H1 (cell line): Measurements from ENCODE around the gene ARMC12.
A peak's percentile ranks its signal among the peaks of the same experiment; 100 is the strongest.

Experiments
- CEBPB ChIP-seq: IDR thresholded peaks from 2 replicates; pipeline ENCODE4 v1.6.1; 2012; ENCODE audit warnings: low read depth, low read length
- CHD1 ChIP-seq: IDR thresholded peaks from 2 replicates; pipeline ENCODE4 v1.6.1; 2012; ENCODE audit warnings: low read depth, low read length, improper control_type of control experiment
- CREB1 ChIP-seq: IDR thresholded peaks from 2 replicates; pipeline ENCODE4 v1.6.1; 2012; ENCODE audit warnings: inconsistent platforms
- CTCF ChIP-seq, 3 experiments: IDR thresholded peaks; 1 replicate in 2 of 3; 2 replicates in 1 of 3; pipeline versions ENCODE4 v1.5.1 to v1.6.1; 2011; ENCODE audit warnings: low read length in 3 of 3, mild to moderate bottlenecking in 3 of 3, inconsistent platforms in 2 of 3, low read depth in 1 of 3, moderate library complexity in 1 of 3; ENCODE audit not compliant: insufficient read depth in 1 of 3; ENCODE audit errors: control extremely low read depth in 1 of 3
- JUN ChIP-seq: IDR thresholded peaks from 2 replicates; pipeline ENCODE4 v1.6.1; 2011; ENCODE audit warnings: low read depth, mild to moderate bottlenecking, improper control_type of control experiment, low read length
- KDM1A ChIP-seq: fragments of 200-600, 300-600 bp; sonication (generic); IDR thresholded peaks from 2 replicates; pipeline ENCODE4 v1.7.1; 2016; ENCODE audit warnings: mild to moderate bottlenecking, low read length, borderline replicate concordance
- POLR2A ChIP-seq, 2 experiments: IDR thresholded peaks; 1 replicate in 1 of 2; 2 replicates in 1 of 2; pipeline ENCODE4 v1.6.1; 2011; ENCODE audit warnings: low read depth in 2 of 2, low read length in 2 of 2, mild to moderate bottlenecking in 2 of 2; ENCODE audit errors: control extremely low read depth in 1 of 2
- POLR2AphosphoS5 ChIP-seq: IDR thresholded peaks from 2 replicates; pipeline ENCODE4 v1.6.1; 2011; ENCODE audit warnings: low read depth, low read length
- RNF2 ChIP-seq: fragments of 200-900, 300-1000 bp; sonication (generic); IDR thresholded peaks from 2 replicates; pipeline ENCODE4 v1.7.1; 2016; ENCODE audit warnings: borderline replicate concordance, low read depth, mild to moderate bottlenecking, antibody characterized with exemption, low read length; ENCODE audit not compliant: poor library complexity, severe bottlenecking; ENCODE audit errors: missing control alignments
- SP2 ChIP-seq: IDR thresholded peaks from 2 replicates; pipeline ENCODE4 v1.6.1; 2012; ENCODE audit warnings: mild to moderate bottlenecking, low read length, inconsistent platforms
- TEAD4 ChIP-seq: IDR thresholded peaks from 2 replicates; pipeline ENCODE4 v1.6.1; 2012; ENCODE audit warnings: low read depth, low read length, inconsistent platforms, mixed read lengths
- YY1 ChIP-seq: IDR thresholded peaks from 2 replicates; pipeline ENCODE4 v1.6.1; 2011; ENCODE audit warnings: low read depth, mild to moderate bottlenecking, low read length
- ZNF274 ChIP-seq: IDR thresholded peaks from 2 replicates; pipeline ENCODE4 v1.7.0; 2012; ENCODE audit warnings: low read length, borderline replicate concordance; ENCODE audit errors: extremely low read depth

GRCh38 chr6:35687658-35688604, 48.9 kb upstream of the ARMC12 start:
- TF ChIP-seq CREB1 (peak; percentile 53; the same call in 1 of the 2 replicates), JUN (no peak), POLR2AphosphoS5 (no peak), TEAD4 (no peak), CTCF (IDR thresholded peaks at IDR 0.05; ENCODE audit: control extremely low read depth in 1 of 3, insufficient read depth in 1 of 3, low read depth in 1 of 3, low read length in 3 of 3) (no peak), YY1 (no peak), POLR2A (IDR thresholded peaks at IDR 0.05; ENCODE audit: control extremely low read depth in 1 of 2, low read depth in 2 of 2, low read length in 2 of 2) (no peak), CHD1 (no peak), ZNF274 (no peak), CEBPB (no peak), KDM1A (peak; percentile 61; the same call in 1 of the 2 replicates), RNF2 (peak; percentile 36), SP2 (no peak)
